Fibroblast of peridontal ligament (primary cell): ENCODE data around the gene SYT14.
A peak's percentile ranks its signal among the peaks of the same experiment; 100 is the strongest.
"Not testable (repeated sequence)": the region's sequence is repeated elsewhere in the genome, so short reads cannot be mapped to it uniquely, and the experiment has no call there.

ENCODE experiments used
- DNase-seq: peaks from one replicate; pipeline ENCODE4 v3.0.0-alpha.2; 2010; ENCODE audit errors: extremely low read depth

The SYT14 gene

DNA sequence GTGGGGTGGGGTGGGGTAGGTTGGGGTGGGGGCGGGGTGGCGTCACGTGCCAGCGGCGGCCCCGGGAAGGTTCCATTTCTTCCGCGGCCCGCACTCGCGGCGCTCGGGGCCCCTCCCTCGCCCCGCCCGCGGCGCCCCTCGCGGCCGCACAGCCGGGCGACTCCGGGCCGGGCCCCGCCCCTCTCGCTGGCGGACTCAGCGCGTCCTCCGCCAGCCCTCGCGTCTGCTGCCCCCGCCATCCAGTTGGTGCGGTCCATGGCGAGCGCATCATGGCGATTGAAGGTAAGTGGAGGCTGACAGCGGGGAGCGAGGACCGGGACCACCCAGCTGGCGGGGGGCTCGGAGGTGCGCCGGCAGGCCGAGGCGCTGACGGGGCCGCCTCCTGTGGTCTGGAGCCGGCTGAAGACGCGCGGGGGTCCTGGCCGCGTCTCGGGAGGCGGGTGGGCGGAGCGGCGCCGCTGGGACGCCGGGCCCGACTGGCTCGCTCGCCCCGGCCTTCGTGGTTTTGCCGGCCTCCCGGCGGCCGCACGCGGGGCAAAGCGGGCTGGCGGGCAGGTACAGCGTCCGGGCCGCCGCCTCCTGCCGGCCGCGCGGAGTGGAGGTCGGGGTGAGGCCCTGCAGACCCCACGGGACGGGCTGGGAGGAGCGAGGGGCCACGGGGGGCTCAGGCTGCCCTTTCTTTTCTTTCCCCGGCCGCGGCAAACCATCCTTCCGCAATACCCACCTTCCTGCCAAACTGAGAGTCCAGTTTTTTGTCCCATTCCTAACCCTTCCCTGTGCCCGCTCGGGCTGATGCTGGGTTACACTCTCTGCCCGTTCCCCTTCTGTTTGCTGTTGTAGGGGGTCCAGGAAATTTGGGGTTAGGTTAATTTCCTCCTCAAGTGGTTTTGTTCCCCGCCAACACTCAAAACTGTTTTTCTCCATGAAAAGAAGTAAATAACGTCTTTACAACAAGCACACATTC, at the start of gene SYT14:
SYT14 (plus strand) TSS at position 222 of the 964 bp plus-strand sequence; CDS start at position 270, 48 bp downstream.
- peak; percentile 15 for DNase-seq

DNA sequence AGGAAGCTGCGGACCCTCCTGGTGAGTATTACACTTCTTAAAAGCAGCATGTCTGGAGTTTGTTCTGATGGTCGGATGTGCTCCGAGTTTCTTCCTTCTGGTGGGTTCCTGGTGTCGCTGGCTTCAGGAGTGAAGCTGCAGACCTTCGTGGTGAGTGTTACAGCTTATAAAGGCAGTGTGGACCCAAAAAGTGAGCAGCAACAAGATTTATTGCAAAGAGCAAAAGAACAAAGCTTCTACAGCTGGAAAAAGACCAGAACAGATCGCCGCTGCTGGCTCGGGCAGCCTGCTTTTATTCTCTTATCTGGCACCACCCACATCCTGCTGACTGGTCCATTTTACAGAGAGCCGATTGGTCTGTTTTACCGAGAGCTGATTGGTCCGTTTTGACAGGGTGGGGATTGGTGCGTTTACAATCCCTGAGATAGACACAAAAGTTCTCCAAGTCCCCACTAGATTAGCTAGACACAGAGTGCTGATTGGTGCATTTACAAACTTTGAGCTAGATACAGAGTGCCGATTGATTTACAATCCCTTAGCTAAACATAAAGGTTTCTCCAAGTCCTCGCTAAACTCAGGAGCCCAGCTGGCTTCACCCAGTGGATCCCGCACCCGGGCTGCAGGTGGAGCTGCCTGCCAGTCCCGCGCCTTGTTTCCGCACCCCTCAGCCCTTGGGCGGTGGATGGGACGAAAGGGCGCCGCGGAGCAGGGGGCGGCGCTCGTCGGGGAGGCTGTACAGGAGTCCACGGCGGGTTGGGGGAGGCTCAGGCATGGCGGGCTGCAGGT, 49.5 kb upstream of the SYT14 start:
- DNase-seq = not testable (repeated sequence)

DNA sequence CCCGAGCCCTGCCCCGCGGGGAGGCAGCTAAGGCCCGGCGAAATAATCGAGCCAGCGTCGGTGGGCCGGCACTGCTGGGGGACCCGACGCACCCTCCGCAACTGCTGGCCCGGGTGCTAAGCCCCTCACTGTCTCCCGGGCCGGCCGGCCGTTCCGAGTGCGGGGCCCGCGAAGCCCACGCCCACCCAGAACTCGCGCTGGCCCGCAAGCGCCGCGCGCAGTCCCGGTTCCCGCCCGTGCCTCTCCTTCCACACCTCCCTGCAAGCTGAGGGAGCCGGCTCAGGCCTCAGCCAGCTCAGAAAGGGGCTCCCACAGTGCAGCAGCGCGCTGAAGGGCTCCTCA, 49.0 kb upstream of the SYT14 start:
- no peak for DNase-seq

DNA sequence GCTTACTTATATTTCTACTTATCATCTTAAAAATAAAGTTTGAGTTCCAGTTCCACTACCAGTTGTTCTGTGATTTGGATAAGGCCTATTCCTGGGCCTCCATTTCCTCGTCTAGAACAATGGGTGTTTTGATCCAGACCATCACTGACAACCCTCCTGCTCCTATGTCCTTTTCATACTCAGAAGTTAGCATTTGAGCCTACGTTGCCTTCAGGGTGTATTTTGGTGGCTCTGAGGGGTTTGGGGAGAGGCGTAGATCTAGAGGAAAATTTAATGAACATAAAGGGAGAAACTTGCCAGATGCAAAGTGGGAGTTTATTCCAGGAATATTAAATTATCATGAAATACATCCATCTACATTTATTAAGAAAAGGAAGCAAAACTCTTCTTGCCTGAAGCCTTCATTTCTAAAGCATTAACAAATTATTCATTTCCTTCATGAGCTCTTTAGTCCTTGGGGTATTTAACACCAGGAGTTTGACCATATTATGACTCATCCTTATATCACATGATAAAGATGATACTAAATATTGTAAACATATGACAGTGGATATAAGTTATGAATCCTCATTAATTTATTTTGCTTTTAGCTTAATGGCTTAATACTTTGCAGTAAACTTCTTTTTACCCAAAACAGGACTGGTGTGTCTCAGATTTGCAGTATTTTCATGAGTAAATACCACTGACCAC, 47.2 kb upstream of the SYT14 start:
- no peak for DNase-seq

DNA sequence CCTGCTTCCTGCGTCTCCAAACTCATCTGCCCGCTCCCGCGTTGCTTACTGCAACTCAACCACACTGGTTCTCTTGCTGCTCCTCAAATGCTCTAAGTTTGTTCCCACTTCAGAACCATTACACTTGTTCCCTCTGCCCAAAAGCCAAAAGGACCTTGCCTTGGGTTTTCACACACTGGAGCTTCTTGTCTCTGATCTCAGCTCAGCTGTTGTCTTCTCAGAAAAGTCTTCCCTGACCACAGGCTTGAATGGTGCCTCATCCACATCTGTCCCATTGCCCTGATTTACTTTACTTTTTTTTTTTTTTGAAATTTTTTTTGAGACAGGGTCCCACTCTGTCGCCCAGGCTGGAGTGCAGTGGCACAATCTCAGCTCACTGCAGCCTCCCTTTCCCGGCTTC, 44.3 kb upstream of the SYT14 start:
- no peak for DNase-seq

DNA sequence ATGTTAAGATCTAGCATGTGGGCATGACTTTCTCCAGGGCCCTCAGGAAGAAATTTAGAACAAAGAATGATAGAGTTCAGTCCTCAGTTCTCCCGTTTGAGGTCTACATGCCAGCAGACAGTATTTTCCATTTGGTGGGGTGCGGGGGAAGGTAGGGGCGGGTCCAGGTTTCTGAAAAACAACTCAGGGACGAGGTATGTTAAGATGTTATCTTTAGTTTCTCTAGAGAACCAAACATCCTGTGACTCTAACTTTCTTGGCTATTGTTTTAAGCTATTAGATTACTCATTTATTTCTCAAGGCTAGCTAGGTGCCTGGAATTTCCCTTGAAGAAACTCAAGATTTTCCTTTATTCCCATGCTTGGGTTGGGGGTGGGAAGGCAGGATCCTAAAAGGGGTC, 42.3 kb upstream of the SYT14 start:
- no peak for DNase-seq

DNA sequence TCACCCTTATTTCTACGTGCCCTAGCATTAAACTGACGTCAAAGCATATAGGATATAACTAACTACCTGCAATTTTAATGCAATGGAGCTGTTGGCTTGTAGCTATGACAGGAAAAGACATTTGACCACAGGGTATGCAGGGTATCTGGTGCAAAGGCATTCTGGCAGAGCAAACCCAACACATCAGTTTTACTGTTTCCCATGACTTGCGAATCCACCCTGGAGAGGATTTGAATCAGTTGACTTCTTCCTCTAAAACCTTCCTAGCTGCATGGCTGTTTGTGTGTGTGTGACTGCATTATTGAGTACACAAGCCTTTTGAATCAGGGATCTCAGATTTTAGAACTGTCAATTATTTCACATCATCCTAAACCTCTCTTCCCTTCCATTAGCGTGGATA, 41.7 kb upstream of the SYT14 start:
- DNase-seq = no peak

DNA sequence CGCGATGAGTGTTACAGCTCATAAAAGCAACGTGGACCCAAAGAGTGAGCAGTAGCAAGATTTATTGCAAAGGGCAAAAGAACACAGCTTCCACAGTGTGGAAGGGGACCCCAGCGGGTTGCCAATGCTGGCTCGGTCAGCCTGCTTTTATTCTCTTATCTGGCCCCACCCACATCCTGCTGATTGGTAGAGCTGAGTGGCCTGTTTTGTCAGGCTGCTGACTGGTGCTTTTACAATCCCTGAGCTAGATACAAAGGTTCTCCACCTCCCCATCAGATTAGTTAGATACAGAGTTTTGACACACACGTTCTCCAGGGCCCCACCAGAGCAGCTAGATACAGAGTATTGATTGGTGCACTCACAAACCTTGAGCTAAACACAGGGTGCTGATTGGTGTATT, 39.7 kb upstream of the SYT14 start:
- DNase-seq = not testable (repeated sequence)

DNA sequence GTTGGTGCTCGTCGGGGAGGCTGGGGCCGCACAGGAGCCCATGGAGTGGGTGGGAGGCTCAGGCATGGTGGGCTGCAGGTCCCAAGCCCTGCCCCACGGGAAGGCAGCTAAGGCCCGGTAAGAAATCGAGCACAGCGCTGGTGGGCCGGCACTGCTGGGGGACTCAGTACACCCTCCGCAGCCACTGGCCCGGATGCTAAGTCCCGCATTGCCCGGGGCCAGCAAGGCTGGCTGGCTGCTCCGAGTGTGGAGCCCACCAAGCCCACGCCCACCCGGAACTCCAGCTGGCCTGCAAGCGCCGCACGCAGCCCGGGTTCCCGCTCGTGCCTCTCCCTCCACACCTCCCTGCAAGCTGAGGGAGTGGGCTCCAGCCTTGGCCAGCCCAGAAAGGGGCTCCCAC, 39.2 kb upstream of the SYT14 start:
- not testable (repeated sequence) for DNase-seq

DNA sequence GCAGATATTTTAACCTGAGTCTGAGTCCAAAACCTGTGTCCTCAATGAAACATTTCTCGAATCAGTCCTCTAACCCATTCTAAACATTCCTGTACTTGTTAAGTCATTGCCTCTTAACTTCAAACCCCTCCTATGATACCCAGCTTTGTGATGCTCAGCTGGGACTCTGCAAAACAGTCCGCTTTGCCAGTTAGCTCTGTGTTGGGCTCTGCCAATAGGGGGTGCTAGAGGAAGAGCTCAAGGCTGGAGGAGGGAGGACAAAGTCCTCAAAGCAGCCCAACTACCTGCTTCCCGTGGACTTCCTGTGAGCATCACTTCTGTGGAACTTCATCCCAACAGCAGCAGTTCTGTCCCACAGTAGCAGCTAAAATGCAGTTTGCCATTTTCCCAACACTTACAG, 38.1 kb upstream of the SYT14 start:
- DNase-seq = no peak

DNA sequence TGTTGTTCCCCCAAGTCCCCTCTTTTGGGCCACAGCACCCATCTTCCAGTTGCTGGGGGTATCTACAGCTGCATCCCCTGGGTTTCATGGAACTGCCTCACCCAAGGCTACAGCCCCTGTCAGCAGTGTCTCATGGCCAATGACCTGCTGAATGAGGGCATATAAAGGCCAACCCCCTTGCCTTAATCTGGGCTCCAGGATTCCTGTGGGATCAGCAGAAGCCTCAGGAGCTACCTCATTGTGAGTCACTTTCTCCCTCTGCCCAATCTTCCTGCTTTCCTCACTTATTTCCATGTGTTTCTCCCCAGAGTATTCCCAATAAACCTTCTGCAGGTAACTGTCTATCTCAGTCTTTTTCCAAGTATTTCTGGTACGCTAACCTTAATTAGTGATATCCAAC, 37.3 kb upstream of the SYT14 start:
- peak; percentile 27 for DNase-seq

DNA sequence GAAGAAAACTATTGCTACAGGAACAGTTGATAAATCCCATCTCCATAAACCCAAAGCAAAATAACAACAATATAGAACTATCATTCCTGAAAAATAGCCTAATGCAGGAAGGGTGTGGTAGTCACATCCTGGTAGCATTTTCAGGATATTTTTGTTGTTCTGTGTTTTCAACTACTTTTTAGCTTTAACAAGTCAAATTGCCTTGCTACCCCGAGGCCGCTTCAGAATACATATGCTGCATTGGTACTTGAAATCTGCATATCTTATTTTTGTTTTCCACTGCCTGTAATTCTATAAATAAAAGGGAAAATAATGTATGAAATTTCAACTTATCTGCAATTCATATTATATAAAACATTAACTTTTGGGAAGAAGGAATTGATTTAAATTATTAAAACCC, 36.8 kb upstream of the SYT14 start:
- DNase-seq = no peak

DNA sequence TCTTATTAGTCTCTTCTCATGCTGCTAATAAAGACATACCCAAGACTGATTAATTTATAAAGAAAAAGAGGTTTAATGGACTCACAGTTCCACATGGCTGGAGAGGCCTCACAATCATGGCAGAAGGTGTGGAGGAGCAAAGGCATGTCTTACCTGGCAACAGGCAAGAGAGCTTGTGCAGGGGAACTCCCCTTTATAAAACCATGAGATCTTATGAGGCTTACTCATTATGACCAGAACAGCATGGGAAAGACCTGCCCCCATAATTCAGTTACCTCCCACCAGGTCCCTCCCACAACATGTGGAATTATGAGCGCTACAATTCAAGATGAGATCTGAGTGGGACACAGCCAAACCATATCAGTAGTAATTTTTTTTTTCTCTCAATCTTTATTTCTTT, 33.2 kb upstream of the SYT14 start:
- not testable (repeated sequence) for DNase-seq

DNA sequence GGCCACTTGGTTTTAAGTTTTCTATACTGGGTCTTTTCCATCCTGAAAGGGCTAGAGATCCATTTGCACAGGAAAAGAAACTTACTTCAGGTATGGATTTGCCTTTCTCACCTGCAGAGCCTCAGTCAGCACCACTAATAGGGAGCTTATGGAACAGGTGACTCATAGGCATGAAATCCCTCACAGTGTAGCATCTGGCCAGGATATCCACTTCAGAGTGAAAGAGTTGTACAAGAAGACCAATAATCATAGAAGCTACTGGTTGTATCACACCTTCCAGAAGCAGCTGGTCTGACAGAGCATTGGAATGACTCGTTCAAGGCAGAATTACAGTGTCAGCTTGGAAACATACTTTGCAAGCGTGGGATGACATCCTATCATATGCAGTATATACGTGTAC, 26.3 kb upstream of the SYT14 start:
- DNase-seq = no peak

DNA sequence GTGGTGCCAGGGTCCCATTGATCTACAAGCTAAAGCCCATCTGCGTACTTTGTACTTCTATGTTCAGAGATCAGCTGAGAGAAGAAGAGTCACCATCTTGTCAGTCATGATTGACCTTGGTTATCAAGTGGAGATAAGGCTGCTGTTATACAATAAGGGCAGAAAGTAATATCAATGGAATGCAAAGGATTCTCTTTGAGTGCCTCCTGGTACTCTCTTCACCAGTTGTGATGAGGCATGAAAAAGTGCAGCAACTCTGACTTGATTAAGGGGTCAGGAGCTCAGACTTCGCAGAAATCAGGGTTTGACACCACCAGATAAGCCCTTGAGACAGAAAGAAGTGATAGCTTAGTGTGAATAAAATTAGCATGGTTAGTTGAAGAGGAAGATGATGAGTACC, 25.7 kb upstream of the SYT14 start:
- no peak for DNase-seq

DNA sequence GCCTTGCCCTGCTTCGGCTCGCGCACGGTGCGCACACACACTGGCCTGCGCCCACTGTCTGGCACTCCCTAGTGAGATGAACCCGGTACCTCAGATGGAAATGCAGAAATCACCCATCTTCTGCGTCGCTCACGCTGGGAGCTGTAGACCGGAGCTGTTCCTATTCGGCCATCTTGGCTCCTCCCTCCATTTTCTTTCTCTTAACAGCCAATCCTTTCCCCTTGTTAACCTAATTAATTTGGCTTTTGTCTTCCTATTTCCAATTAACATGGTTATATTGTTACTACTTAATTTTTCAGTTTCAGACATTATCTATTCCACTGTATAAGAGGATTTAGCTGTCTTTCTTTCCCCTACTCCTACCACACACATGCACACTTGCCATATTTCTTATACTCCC, 18.4 kb upstream of the SYT14 start:
- not testable (repeated sequence) for DNase-seq

DNA sequence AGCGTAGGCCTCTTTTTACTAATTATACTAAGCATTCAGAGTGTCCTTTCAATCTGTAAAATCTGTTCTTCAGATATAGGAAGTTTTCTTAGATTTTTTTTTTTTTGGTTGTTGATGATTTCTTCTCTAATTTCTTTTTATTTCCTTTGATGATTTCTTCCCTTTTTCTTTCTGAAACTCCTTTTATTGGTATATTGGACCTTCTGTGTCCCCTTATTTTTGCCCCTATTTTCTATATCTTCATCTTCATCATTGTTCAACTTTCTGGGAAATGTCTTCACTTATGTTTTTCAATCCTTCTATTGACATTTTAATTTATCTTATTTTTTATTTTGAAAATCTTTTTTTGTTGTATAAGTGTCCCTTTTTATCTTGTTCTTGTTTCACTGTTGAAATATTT, 17.2 kb upstream of the SYT14 start:
- DNase-seq = no peak

DNA sequence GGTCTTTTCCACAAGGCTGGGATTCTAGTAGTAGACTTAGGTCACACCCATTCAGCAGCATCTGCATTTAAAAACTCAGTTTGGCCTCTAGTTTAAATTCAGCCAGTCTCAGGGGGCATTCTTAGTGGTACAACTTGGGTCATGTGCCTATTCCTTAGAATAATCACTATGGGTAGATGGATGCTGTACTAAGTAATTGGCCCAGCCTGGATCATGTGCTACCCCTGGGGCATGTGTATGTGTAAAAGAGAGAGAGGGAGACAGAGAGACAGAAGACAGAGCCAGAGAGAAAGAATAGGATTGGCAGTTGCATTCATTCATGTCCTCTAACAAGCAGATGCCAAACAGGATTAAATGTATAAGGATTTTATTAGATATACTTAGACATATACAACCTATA, 13.6 kb upstream of the SYT14 start:
- DNase-seq = no peak

DNA sequence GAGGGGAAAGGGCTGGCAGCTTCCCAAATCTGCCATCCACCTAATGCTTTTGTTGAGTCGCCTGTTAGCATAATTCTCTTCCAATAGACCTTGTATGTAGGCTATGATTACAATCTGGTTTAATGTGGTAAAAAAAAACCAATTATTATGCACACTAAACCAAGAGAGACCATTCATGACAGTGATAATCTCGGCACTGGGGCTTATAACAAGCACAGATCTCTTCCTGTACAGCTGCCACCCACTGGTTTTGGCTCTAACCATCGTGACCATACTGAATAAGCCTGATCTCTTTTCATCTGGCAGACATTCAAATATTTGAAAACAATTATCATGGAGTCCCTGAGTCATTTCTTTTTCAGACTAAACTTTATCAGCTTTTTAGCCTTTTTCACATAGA, 12.0 kb upstream of the SYT14 start:
- DNase-seq = peak; percentile 56

DNA sequence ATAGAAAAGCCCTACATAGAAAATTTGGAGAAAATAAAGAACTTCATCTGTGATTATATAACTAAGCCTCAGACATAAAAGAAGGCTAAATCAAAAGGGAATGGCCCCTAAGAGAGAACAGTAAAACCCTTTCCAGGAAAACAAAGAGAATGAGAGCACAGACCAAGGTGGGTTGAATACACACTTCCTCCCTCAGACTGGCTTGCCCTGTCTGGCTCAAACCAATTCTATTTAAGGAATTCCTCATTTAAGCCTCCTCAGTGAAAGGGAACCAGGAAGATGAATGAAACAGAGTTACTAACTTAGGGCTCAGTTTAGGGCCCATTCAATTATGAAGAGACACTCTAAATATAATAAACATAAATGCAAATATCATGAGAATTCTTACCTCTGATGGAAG, 10.6 kb upstream of the SYT14 start:
- DNase-seq = no peak

DNA sequence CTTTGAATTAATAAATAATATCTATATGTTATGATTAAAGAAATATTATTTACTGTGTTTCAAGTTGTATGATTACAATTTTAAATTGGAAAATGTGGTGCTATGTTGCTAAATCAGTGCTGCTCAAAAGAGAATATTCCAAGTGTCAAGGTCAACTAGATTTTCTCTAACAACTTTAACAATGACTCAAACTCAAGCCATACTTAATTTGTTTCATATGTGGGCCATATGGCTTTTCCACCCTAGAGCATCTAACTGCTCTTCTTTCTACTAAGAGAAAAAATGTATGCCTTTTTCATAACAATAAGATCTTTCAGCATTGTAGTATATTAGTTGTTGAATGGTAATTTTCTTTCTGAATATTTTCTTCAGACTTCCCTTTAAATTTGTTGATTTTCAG, 8.3 kb upstream of the SYT14 start:
- DNase-seq = peak; percentile 43

DNA sequence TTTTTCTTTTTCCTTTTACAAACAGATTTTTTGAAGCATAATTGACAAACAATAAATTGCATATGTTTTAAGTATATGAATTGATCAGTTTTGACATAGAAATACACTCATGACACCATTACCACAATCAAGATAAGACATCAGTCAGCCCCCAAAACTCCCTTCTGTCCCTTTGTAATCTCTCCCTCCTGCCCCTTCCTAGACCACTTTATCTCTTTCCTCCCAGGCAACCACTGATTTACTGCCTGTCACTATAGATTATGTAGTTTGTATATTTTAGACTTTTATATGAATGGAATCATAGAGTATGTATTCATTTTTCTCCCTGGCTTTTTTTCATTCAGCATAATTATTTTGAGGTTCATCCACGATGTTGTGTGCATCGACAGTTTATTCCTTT, 6.9 kb upstream of the SYT14 start:
- DNase-seq = no peak
